Smooth muscle cell of the brain vasculature (primary cell): ENCODE results near the gene NOP16.

ENCODE experiments used
- DNase-seq: peaks from one replicate; pipeline ENCODE4 v3.0.0-alpha.2; 2012; ENCODE audit warnings: low read depth, low spot score

NOP16 gene

GRCh38 chr5:176360894-176361436 is 27.4 kb downstream of the NOP16 start:
- no peak for DNase-seq

GRCh38 chr5:176359658-176360057 is 28.7 kb downstream of the NOP16 start:
- no peak for DNase-seq

GRCh38 chr5:176356179-176356566 is 32.2 kb downstream of the NOP16 start:
- DNase-seq: no peak

GRCh38 chr5:176355400-176356178 is 32.8 kb downstream of the NOP16 start:
- no peak for DNase-seq

DNA sequence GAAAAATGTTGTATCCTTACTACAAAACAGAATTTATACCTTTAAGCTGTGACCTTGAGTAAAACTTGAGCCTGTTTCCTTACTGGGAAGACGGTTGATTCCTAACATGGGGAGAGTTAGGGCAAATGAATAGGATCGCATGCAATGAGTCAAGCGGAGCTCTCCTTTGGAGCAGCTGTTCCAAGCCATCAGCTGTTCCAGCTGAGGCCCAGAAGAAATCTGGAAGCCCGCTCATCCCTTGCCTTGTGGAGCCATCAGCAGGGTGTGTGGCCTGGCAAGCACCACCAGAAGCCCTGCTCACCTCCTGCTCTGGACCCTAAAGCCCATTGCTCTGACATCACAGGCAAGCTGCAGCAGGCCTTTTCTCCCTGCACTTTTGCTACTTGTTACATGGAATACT is 34.9 kb downstream of the NOP16 start:
- no peak for DNase-seq

DNA sequence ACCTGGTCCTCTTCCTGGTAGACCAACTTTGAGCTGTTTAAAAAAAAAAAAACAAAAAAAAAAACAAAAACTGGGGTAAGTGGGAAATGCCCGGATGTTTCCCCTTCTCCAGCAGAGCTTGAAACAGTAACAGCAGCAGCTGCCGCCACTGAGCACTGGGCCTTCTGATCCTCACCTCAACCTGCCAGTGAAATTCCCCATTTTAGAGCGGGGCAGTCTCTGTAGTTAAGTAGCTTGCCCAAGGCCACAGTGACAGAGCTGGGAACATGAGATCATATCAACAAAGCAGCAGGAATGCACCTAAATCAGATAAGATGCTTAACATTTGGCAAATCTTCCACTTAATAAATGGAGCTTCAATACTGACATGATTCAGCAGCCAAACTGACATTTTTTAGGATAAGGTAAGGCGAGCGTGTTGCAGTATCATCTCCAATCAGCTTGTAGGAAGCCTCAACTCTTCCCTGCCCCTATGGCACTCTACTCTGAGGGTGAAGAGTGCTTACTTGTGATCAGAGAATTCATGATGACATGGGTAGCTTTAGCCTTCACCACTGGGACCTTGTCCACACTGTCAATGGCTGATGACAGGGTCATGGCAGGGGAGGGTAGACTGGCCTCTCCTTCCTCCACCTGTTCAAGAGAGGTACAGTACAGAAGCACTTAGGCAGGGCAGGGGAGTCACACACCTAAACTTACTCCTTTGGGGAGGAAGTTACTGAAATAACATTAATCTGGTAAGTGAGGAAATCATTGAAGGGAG is 36.1 kb downstream of the NOP16 start:
- no peak for DNase-seq

DNA sequence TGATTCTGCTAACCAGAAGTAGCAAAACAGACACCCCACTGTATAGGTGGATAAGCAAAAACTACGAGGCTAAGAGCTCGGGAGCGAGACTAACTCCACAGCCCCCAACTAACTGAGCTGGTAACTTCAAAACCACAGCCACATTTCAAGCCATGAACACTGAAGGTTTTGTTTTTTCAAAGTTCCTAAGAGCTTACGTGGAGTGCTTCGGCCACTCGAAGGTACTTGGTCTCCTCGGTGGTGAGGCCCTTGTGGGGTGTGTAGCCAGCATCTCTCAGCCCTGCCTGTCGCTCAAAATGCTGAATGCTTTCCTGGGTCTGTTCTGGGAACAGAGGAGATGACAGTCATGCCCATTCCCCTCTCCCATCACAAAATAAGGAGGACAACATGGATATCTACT is 38.0 kb downstream of the NOP16 start:
- DNase-seq: no peak

GRCh38 chr5:176342766-176343458 is 45.5 kb downstream of the NOP16 start:
- no peak for DNase-seq

DNA sequence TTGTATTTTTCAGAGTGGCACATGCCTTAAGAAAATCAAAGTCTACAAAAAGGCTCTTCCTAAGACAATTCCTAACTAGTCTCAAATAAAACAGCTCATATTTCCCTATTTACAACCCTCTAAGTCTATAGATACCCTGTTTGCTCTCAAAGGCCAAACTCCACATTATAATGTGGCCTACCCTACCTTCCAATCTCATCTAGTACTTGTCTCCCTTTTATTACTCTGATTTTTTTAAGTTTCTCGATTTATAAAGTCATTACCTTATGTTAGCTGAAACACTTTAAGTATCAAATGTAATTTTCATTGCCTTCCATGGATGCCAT is 46.3 kb downstream of the NOP16 start:
- DNase-seq: no peak

DNA sequence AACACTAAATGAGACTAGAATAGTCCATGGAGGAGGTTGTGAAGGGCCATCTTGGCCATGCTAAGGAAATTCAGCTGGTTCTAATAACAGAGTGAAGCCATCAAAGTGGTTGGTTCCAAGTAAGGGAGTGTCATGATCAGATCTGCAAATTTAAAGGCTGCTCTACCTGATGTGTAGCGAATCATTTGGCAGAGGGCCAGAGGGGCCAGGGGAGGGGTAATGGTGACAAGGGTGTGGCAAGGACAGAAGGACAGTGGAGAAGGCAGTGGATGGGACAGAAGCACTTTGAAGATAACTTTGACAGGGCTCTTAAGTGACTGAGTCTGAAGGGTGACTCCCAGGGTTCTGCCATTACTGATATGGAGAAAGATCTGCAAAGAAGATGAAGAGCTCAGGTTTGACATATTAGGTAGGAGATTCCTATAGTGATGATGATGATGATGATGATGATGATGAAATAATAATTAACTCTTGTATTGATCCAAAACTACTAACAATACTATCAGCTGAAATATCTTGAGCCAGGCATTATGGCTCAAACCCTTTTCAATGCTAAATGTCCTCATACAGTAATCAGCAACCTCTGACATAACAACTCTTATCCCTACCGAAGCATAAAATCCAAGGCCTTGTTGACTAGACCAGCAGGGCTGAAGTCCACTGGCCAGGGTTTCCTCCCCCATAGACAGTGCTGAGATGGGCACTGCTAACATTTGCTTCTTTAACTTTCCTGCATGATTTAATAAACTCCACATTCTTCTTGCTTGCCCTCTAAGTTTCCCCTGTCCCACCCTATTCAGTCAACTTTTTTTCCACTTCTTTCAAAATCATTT is 46.9 kb downstream of the NOP16 start:
- DNase-seq: no peak

- no peak for DNase-seq
Observed at GRCh38 chr5:176339304-176339703, 49.1 kb downstream of the NOP16 start.

- DNase-seq: no peak
Observed at GRCh38 chr5:176337913-176338312, 50.5 kb downstream of the NOP16 start.

- DNase-seq: no peak
Observed at GRCh38 chr5:176334031-176334770, 54.2 kb downstream of the NOP16 start.
